AG10803 (cell line): ENCODE results near the gene TVP23A.
"Not testable (repeated sequence)": the region's sequence is repeated elsewhere in the genome, so short reads cannot be mapped to it uniquely, and the experiment has no call there.

ENCODE experiments used
- DNase-seq: peaks from one replicate; pipeline ENCODE4 v3.0.0; 2010; ENCODE audit warnings: low read depth
- H3K4me3 ChIP-seq: 2 replicates; pipeline ENCODE4 v1.5.1; 2011; ENCODE audit warnings: mild to moderate bottlenecking, low read length, control low read depth
- TF ChIP-seq, protein P1 (sequence below): conservative IDR thresholded peaks from 2 replicates; pipeline ENCODE4 v1.5.1; 2011; ENCODE audit warnings: mild to moderate bottlenecking, low read length, control low read depth, inconsistent platforms

The TVP23A gene

DNA sequence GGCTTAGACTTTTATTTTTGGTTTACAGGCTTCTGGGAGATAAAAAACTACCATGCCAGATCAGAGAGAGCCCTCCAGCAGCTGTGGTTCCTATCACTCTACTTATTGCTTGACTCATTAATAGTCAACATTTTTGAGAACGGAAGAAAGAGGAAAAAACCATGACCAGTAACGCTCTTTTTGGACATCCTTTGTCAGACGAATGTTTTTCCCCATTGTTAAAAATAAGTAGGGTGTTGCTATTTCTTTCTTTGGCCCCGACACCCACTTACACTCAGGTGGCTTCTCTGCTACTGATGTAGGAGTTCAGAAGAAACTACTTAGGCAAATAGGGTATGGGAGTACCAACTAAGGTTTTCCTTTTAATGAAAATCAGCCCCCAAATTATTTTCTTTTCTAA is 27.5 kb downstream of the TVP23A start:
- no peak overlapping the region for H3K4me3 ChIP-seq
- TF ChIP-seq, protein P1, sequence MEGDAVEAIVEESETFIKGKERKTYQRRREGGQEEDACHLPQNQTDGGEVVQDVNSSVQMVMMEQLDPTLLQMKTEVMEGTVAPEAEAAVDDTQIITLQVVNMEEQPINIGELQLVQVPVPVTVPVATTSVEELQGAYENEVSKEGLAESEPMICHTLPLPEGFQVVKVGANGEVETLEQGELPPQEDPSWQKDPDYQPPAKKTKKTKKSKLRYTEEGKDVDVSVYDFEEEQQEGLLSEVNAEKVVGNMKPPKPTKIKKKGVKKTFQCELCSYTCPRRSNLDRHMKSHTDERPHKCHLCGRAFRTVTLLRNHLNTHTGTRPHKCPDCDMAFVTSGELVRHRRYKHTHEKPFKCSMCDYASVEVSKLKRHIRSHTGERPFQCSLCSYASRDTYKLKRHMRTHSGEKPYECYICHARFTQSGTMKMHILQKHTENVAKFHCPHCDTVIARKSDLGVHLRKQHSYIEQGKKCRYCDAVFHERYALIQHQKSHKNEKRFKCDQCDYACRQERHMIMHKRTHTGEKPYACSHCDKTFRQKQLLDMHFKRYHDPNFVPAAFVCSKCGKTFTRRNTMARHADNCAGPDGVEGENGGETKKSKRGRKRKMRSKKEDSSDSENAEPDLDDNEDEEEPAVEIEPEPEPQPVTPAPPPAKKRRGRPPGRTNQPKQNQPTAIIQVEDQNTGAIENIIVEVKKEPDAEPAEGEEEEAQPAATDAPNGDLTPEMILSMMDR, result no peak
- no peak for DNase-seq

DNA sequence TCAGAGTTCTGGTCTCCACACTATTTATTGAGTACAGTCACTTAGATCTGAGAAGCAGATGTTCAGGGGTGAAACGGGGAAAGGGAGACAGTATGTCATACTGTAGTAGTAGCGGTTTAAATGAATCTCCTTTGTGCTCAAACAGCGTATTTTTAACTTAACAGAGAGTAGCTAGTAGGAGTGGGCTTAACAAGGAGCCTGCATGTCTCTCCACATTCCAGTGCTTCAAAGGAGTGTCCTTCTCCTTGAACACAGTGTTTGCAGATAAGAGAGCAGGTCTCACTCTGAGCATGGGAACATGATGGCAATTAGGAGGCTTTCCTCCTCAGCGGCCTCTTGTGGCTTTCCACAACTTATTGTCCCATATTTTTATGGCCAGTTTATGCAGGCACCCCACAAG is 30.0 kb downstream of the TVP23A start:
- DNase-seq, H3K4me3 ChIP-seq: not testable (repeated sequence)

DNA sequence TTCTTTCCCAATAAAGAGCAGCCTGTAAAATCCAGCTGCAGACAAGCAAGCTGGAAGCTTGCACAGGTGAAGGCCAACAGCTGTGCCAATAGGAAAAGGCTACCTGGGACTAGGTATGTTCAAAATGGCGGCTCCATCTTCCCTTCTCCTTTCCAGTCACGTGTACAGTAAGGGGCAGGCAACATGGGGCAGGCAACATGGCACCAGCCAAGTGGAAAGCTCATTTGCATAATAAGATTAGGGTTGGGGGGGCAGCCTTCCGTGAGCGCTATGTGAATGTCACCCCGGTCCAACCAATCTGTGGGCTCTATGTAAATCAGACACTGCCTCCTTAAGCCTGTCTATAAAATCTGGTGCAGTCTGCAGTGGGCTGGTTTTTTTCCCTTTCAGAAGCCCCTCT is 31.3 kb downstream of the TVP23A start:
- no peak for DNase-seq
- TF ChIP-seq, protein P1, result no peak
- H3K4me3 ChIP-seq, result no peak overlapping the region

DNA sequence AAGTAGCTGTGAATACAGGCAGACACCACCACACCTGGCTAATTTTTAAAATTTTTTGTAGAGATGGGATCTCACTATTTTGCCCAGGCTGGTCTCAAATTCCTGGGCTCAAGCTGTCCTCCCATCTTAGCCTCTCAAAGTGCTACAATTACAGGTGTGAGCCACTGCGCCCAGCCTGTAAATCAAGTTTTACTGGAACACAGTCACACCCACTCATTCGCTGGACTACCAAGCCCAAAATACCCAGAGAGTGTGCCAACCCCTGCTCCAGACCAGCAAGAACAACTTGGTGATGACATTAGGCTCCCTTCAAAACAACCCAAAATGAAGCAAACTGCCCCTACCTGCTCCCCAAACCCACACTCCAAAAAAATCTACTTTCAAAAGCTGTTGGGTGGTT is 36.0 kb downstream of the TVP23A start:
- no peak for DNase-seq
- TF ChIP-seq, protein P1, result no peak
- H3K4me3 ChIP-seq, result no peak overlapping the region

DNA sequence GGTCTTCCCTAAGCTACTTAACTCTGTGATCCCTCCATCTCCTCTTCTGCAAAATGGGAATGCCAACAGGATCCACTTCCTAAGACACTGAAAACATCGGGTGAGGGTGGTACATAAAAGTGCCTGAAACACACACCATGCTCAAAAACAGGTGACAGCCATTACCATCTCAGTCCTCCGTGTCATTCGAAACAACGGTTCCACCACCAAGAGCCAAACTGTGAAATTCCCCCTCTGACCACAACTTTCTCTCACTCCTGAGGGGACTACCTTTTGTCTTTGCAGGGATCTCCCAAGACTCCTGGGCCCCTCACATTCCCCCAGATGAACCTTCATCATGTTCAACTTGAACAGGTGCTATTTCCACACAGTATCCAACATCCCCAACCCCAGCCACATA is 38.0 kb downstream of the TVP23A start:
- TF ChIP-seq, protein P1, result no peak
- H3K4me3 ChIP-seq, result no peak overlapping the region
- no peak for DNase-seq

DNA sequence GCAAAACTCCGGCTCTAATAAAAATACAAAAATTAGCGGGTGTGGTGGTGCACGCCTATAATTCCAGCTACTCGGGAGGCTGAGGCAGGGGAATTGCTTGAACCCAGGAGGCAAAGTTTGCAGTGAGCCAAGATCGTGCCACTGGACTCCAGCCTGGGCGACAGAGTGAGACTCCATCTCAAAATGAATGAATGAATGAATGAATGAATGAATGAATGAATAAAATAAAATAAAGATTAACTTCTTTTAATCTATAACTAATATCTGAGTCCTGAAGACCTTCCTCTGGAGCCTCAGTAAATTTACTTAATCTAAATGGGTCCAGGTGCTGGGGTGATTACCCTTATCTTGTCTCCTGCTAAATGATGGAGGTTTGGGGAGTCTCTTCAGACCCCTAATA is 38.7 kb downstream of the TVP23A start:
- not testable (repeated sequence) for DNase-seq, H3K4me3 ChIP-seq

DNA sequence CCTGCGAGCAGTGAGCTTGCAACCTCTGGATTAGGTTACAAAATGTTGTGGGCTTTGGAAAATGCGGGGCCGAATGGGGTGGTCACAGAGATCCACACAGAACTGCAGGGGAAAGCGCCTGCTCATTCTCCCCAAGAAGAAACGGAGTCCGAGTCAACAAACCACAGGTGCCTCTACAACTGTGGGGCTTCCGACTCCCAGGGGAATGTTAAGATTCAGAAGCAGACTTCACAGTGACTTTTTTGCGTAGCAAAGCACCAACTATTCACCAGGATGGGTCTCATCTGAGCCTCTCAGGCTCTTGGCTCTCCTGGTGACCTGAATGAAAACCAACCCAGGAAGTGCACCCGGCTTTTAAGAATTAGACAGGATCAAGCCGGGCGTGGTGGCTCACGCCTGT is 41.2 kb downstream of the TVP23A start:
- DNase-seq, result no peak
- no peak overlapping the region for H3K4me3 ChIP-seq
- TF ChIP-seq, protein P1, result no peak

DNA sequence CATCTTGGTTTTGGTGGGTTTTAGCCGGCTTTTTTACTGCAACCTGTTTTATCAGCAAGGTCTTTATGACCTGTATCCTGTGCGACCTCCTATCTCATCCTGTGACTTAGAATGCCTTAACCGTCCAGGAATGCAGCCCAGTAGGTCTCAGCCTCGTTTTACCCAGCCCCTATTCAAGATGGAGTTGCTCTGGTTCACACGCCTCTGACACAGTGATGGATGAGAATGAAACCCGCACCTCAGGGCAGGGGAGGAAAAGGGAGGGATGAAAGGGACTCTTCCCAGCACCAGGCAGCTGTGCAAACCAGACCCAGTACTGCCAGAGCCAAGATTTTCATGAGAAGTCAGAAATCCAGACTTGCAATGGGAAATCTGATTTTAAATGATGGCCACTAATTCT is 41.7 kb downstream of the TVP23A start:
- not testable (repeated sequence) for H3K4me3 ChIP-seq, DNase-seq

DNA sequence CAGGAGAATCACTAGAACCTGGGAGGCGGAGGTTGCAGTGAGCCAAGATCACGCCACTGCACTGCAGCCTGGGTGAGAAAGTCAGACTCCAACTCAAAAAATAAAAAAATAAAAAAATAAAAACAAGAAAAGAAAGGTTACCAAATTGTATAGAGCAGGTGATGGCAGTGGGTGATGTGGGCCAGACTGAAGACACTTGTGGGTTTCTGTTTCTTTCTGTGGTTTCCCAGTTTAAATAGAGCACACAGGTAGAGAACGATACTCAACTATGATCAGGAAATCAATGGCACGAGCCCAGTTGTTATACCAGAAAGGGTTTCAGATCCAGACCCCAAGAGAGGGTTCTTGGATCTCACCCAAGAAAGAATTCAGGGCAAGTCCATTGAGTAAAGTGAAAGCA is 42.3 kb downstream of the TVP23A start:
- DNase-seq, result no peak
- TF ChIP-seq, protein P1, result no peak
- H3K4me3 ChIP-seq, result no peak overlapping the region
